Endothelial cell of umbilical vein (primary cell): ENCODE results near the gene G6PC2. TPM values are rescaled to one million over a fixed set of nuclear protein-coding genes. Genes with fewer than 3 reads are reported as not detected.

Source experiments
- BruUV-seq: library from RNA; stranded (reverse); fragments of 400-500 nt; replicated peaks from 2 replicates; lab custom pipeline; 2021; lab: Mats Ljungman, UMichigan
- CTCF ChIA-PET: fragments of 300-600, 350-600 bp; sonication (Branson Sonifier 250); formaldehyde crosslinking; loops from one replicate; lab custom pipeline; 2021; ENCODE audit warnings: antibody characterized with exemption, inconsistent platforms; lab: Charles Lee
- POLR2A ChIA-PET: fragments of 300-600, 350-600 bp; sonication (Branson Sonifier 250); formaldehyde crosslinking; loops from one replicate; lab custom pipeline; 2021; ENCODE audit warnings: antibody characterized with exemption, inconsistent platforms; lab: Charles Lee
- DNase-seq: peaks from one replicate; pipeline ENCODE4 v3.0.0-alpha.2; 2011; ENCODE audit warnings: low read depth, low spot score
- FAIRE-seq: peaks from 2 replicates; lab custom pipeline; 2011; peaks lifted over from hg19 to GRCh38; lab: Jason Lieb, UNC
- H2AFZ ChIP-seq: 2 replicates; pipeline ENCODE4 v1.6.0; 2012; ENCODE audit warnings: low read depth, low read length, control low read depth, inconsistent platforms
- H3K27ac ChIP-seq: 2 replicates; pipeline ENCODE4 v1.5.1; 2011; ENCODE audit warnings: low read depth, mild to moderate bottlenecking, control low read depth, low read length, moderate library complexity; ENCODE audit not compliant: insufficient read depth
- H3K27me3 ChIP-seq, 2 experiments: 2 replicates each; pipeline versions ENCODE4 v1.6.0 to v1.6.1; 2011; ENCODE audit warnings: low read length in 2 of 2, mixed read lengths in 1 of 2; ENCODE audit not compliant: control insufficient read depth in 2 of 2, insufficient read depth in 2 of 2
- H3K36me3 ChIP-seq, 2 experiments: 2 replicates in 1 of 2; 3 replicates in 1 of 2; pipeline ENCODE4 v1.5.1; 2011; ENCODE audit warnings: low read length in 2 of 2, mild to moderate bottlenecking in 1 of 2, moderate library complexity in 1 of 2; ENCODE audit not compliant: control insufficient read depth in 2 of 2, insufficient read depth in 2 of 2; ENCODE audit errors: extremely low read depth in 1 of 2
- H3K4me1 ChIP-seq: 3 replicates; pipeline ENCODE4 v1.5.1; 2011; ENCODE audit warnings: mild to moderate bottlenecking, low read length; ENCODE audit not compliant: control insufficient read depth, insufficient read depth; ENCODE audit errors: extremely low read depth
- H3K4me2 ChIP-seq: 2 replicates; pipeline ENCODE4 v1.6.1; 2011; ENCODE audit warnings: low read length, control low read depth, mixed read lengths; ENCODE audit not compliant: insufficient read depth
- H3K4me3 ChIP-seq, 3 experiments: fragments of 200-600 bp in 1 of 3; sonication (generic), shearing (Covaris generic) in 1 of 3; replicated peaks in 1 of 3; 2 replicates each; pipeline ENCODE4 v1.5.1; 2011 to 2016; ENCODE audit warnings: control low read depth in 3 of 3, low read length in 3 of 3, mild to moderate bottlenecking in 2 of 3, inconsistent platforms in 1 of 3, low read depth in 1 of 3, moderate library complexity in 1 of 3; ENCODE audit not compliant: insufficient read depth in 1 of 3
- H3K79me2 ChIP-seq: 2 replicates; pipeline ENCODE4 v1.6.0; 2012; ENCODE audit warnings: low read length, inconsistent platforms; ENCODE audit not compliant: control insufficient read depth, insufficient read depth
- H3K9ac ChIP-seq: replicated peaks from 2 replicates; pipeline ENCODE3; 2011; ENCODE audit warnings: low read length, control low read depth; ENCODE audit not compliant: insufficient read depth; ENCODE audit errors: extremely low read depth
- H3K9me1 ChIP-seq: replicated peaks from 3 replicates; pipeline ENCODE4 v1.6.0; 2011; ENCODE audit warnings: mild to moderate bottlenecking, low read length; ENCODE audit not compliant: control insufficient read depth, insufficient read depth; ENCODE audit errors: extremely low read depth
- H3K9me3 ChIP-seq: replicated peaks from 2 replicates; pipeline ENCODE4 v1.5.1; 2012; ENCODE audit warnings: low read length, inconsistent platforms; ENCODE audit not compliant: control insufficient read depth, insufficient read depth
- H4K20me1 ChIP-seq: replicated peaks from 2 replicates; pipeline ENCODE3; 2011; ENCODE audit warnings: mild to moderate bottlenecking, low read length; ENCODE audit not compliant: control insufficient read depth, insufficient read depth; ENCODE audit errors: extremely low read depth
- EZH2 ChIP-seq: IDR thresholded peaks from 2 replicates; pipeline ENCODE4 v1.6.1; 2012; ENCODE audit warnings: borderline replicate concordance, low read depth, mild to moderate bottlenecking, moderate library complexity, low read length, inconsistent platforms; ENCODE audit not compliant: severe bottlenecking
- FOS ChIP-seq: IDR thresholded peaks from 2 replicates; pipeline ENCODE4 v1.6.1; 2011; ENCODE audit warnings: mild to moderate bottlenecking, low read length, moderate library complexity, borderline replicate concordance; ENCODE audit not compliant: insufficient read depth
- GATA2 ChIP-seq: IDR thresholded peaks from 2 replicates; pipeline ENCODE4 v1.7.0; 2011; ENCODE audit warnings: low read depth, mild to moderate bottlenecking, moderate library complexity, mixed read lengths, low read length; ENCODE audit not compliant: insufficient read length, insufficient read depth
- JUN ChIP-seq: IDR thresholded peaks from 2 replicates; pipeline ENCODE4 v1.6.1; 2011; ENCODE audit warnings: borderline replicate concordance, low read depth; ENCODE audit not compliant: insufficient read length, insufficient read depth
- MYC ChIP-seq: IDR thresholded peaks from one replicate; pipeline ENCODE4 v1.6.1; 2011; ENCODE audit warnings: mild to moderate bottlenecking, low read depth, low read length
- POLR2A ChIP-seq: IDR thresholded peaks from 2 replicates; pipeline ENCODE4 v1.6.1; 2012; ENCODE audit warnings: low read depth, mild to moderate bottlenecking, control low read depth, low read length
- POLR2AphosphoS5 ChIP-seq: IDR thresholded peaks from 2 replicates; pipeline ENCODE4 v1.6.1; 2012; ENCODE audit warnings: low read depth, mild to moderate bottlenecking, control low read depth, low read length, moderate library complexity; ENCODE audit not compliant: insufficient read depth
- dilution Hi-C: fragments of 300-500 bp; cut with MboI; formaldehyde crosslinking; loops from one replicate; pipeline ENCODE4 v1.15.0; 2019; ENCODE audit warnings: low sequenced_read_pairs; ENCODE audit not compliant: extremely low pct_ligation_motif_present
- intact Hi-C: fragments of 100-400 bp; cut with micrococcal nuclease; formaldehyde crosslinking; loops from one replicate; pipeline ENCODE4 v1.10.0; 2022
- polyA plus RNA-seq, 4 experiments: library from polyadenylated mRNA; depleted of rRNA in 3 of 4; stranded (reverse) in 3 of 4; unstranded in 1 of 4; fragments of >200 nt; gene quantifications; 2 replicates each; pipeline versions ENCODE4 v1.2.1 to v1.2.3, GENCODE V29; 2011 to 2012; ENCODE audit warnings: missing spikeins in 1 of 4
- total RNA-seq: library from RNA; stranded (reverse); gene quantifications from 2 replicates; pipeline ENCODE4 v1.2.3, GENCODE V29; 2021
- TF ChIP-seq, protein P1 (sequence below): IDR thresholded peaks from 2 replicates; pipeline ENCODE4 v1.6.1; 2011; ENCODE audit not compliant: insufficient read depth, insufficient read length
- TF ChIP-seq, protein P2 (sequence below), 2 donors: IDR thresholded peaks; 1 replicate in 1 of 2; 2 replicates in 1 of 2; pipeline ENCODE4 v1.5.1; 2011; ENCODE audit warnings: low read length in 2 of 2, mild to moderate bottlenecking in 2 of 2, moderate library complexity in 2 of 2, control low read depth in 1 of 2, inconsistent platforms in 1 of 2, low read depth in 1 of 2; ENCODE audit not compliant: insufficient read depth in 1 of 2; ENCODE audit errors: extremely low read depth in 1 of 2

G6PC2 gene
- total and polyA plus RNA-seq, 2 donors (not counting 3 experiments of a cell fraction or from before 2014, with no cell fraction given) = not detected

DNA sequence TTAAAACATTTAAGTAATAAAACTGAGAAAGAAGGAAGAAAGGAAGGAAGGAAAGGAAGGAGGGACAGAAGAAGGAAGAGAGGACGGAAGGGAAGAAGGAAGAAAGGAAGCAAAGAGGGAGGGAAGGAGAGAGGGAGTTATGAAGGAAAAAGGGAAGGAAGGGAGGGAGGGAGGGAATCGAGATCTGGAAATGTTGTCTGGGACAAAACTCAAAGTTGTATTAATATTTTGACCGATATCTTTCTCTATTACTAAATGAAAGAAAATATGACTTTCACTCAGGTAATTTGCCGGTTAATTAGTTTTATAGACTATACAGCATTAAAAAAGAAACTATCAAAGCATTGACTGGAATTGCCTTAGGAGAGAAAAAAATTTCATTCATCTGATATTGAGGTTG is 44.4 kb downstream of the G6PC2 start:
- Histone ChIP-seq H3K27me3 (no peaks in the 10 kb centered on the region), H2AFZ (no peak overlapping the region), H3K36me3 (no peaks in the 10 kb centered on the region), H3K9me1 (no peaks in the 10 kb centered on the region), H4K20me1 (no peaks in the 10 kb centered on the region), H3K9ac (no peak overlapping the region), H3K27ac (no peak overlapping the region), H3K9me3 (no peaks in the 10 kb centered on the region), H3K4me2 (no peak overlapping the region), H3K4me3 (no peak overlapping the region), H3K79me2 (no peaks in the 10 kb centered on the region), H3K4me1 (no peaks in the 10 kb centered on the region)
- dilution Hi-C loops = no loop called here
- no TSS peak for BruUV-seq
- no peak for FAIRE-seq
- ChIA-PET POLR2A (no interaction called here), CTCF (interaction anchor here (1.4 to 7.6 kb wide), 4 partner anchors 164 to 277 kb away, joined by 5 to 41 read pairs (median 13); no protein-coding TSS in a partner anchor)
- TF ChIP-seq GATA2 (no peak), FOS (no peak), JUN (no peak), MYC (no peak), POLR2A (no peak), EZH2 (no peak), POLR2AphosphoS5 (no peak)
- TF ChIP-seq, protein P1, sequence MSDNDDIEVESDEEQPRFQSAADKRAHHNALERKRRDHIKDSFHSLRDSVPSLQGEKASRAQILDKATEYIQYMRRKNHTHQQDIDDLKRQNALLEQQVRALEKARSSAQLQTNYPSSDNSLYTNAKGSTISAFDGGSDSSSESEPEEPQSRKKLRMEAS = no peak
- TF ChIP-seq, protein P2, sequence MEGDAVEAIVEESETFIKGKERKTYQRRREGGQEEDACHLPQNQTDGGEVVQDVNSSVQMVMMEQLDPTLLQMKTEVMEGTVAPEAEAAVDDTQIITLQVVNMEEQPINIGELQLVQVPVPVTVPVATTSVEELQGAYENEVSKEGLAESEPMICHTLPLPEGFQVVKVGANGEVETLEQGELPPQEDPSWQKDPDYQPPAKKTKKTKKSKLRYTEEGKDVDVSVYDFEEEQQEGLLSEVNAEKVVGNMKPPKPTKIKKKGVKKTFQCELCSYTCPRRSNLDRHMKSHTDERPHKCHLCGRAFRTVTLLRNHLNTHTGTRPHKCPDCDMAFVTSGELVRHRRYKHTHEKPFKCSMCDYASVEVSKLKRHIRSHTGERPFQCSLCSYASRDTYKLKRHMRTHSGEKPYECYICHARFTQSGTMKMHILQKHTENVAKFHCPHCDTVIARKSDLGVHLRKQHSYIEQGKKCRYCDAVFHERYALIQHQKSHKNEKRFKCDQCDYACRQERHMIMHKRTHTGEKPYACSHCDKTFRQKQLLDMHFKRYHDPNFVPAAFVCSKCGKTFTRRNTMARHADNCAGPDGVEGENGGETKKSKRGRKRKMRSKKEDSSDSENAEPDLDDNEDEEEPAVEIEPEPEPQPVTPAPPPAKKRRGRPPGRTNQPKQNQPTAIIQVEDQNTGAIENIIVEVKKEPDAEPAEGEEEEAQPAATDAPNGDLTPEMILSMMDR (IDR thresholded peaks at IDR 0.05; ENCODE audit: extremely low read depth in 1 of 2, insufficient read depth in 1 of 2, low read depth in 1 of 2, low read length in 2 of 2) = no peak
- intact Hi-C loops = loop anchor here (10.0 kb wide), 2 partner anchors 329 to 449 kb away; no protein-coding TSS in a partner anchor
- no peak for DNase-seq
